Breast epithelium (tissue), 3 donors: ENCODE data around the gene SGTA.

Experiments
- POLR2A ChIP-seq: fragments of 450-650 bp; IDR thresholded peaks from one replicate; pipeline ENCODE4 v1.6.1; 2016; ENCODE audit warnings: antibody characterized with exemption, mild to moderate bottlenecking, moderate library complexity
- TF ChIP-seq, protein P1 (sequence below), 3 donors: fragments of 450-650 bp; IDR thresholded peaks; one replicate each; pipeline ENCODE4 v1.5.1; 2016 to 2017; ENCODE audit warnings: antibody characterized with exemption in 3 of 3, mild to moderate bottlenecking in 3 of 3, moderate library complexity in 3 of 3

DNA sequence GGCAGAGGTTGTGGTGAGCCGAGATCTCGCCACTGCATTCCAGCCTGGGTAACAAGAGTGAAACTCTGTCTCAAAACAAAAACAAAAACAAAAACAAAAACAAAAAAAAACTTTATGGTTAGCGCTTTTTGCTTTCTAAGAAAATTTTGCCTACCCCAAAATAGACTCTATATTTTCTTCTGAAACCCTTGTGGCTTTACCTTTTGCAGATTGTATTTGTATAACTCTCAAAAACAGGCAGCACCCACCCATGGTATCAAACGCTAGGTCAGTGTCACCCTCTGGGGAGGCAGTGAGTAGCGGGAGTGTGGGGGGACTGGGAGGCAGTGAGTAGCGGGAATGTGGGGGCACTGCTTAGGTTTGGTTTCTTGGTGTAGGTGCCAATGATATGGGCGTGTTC is 35.7 kb downstream of the SGTA start:
- no peak for TF ChIP-seq POLR2A
- TF ChIP-seq, protein P1, sequence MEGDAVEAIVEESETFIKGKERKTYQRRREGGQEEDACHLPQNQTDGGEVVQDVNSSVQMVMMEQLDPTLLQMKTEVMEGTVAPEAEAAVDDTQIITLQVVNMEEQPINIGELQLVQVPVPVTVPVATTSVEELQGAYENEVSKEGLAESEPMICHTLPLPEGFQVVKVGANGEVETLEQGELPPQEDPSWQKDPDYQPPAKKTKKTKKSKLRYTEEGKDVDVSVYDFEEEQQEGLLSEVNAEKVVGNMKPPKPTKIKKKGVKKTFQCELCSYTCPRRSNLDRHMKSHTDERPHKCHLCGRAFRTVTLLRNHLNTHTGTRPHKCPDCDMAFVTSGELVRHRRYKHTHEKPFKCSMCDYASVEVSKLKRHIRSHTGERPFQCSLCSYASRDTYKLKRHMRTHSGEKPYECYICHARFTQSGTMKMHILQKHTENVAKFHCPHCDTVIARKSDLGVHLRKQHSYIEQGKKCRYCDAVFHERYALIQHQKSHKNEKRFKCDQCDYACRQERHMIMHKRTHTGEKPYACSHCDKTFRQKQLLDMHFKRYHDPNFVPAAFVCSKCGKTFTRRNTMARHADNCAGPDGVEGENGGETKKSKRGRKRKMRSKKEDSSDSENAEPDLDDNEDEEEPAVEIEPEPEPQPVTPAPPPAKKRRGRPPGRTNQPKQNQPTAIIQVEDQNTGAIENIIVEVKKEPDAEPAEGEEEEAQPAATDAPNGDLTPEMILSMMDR (IDR thresholded peaks at IDR 0.05) = no peak
